HK-2 (cell line): ENCODE results near the gene INPPL1.
A peak's percentile ranks its signal among the peaks of the same experiment; 100 is the strongest.

Experiments
- DNase-seq: peaks from one replicate; pipeline ENCODE4 v3.0.0-alpha.2; 2018; ENCODE audit not compliant: unreplicated experiment

INPPL1 gene

DNA sequence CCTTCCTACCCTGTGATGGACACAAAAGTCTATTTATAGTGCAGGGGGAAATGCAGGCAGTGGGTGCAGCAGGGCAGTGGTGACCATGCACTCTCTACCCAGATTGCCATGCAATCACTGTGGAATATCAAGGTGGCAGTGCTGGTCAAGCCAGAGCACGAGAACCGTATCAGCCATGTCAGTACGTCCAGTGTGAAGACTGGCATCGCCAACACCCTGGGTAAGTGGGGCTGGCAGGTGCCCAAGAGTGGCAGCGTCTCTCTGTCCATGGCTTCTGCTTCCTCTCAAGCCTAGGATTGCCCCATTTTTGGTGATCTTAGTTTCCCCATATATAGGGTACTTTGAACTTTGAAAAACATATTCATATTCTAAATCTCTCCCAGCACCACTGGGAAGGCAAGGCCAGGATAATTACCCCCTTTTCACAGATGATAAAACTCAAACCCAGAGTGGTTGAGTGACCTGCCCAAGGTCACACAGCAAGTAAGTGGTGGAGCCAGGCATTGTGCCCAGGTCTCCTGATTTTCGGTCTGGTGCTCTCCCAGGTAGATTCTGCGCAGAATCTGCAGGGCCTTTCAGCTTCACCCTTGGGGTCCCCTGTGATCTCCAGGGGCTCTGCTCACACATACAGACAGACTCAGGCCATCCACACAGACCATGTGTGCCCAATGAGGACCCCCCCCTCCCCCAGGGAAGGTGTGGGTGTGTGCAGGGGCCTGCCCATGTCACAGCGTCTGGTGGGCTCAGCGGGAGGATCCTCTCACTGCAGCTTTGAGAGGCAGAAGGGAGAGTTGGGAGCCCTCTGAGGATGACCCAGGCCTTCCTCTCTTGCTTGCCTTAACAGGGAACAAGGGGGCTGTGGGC lies 7.1 kb downstream of the INPPL1 start:
- no peak for DNase-seq

DNA sequence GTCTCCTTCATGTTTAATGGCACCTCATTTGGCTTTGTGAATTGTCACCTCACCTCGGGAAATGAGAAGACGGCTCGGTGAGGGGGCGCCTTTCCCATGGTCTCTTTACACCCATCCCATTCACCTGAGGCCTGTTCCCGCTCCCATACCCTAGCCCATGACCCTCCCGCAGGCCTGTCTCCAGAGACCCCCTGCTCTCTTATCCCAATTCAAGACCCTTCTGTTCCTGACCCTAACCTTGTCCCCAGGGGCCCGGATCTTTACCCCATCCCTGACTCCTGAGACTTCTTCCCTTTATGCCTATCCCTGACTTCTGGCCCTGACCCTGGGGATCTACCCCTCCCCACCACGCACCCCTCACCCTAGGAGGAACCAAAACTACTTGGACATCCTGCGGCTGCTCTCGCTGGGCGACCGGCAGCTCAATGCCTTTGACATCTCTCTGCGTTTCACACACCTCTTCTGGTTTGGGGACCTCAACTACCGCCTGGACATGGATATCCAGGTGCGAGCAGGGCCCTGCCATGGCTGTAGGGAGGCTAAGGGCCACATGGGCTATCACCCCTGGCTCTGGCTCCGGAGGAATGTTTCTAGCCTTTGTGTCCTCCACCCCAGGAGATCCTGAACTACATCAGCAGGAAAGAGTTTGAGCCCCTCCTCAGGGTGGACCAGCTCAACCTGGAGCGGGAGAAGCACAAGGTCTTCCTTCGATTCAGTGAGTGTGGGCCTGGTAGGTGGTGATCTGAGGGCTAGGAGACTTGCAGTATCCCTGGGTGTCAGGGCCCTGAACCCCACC lies 7.9 kb downstream of the INPPL1 start:
- DNase-seq: no peak

- no peak for DNase-seq
These were observed 8.6 kb downstream of the INPPL1 start for GRCh38 chr11:72233056-72233772.

GRCh38 chr11:72233773-72234513 lies 9.4 kb downstream of the INPPL1 start:
- DNase-seq: no peak

GRCh38 chr11:72234514-72234830 lies 9.9 kb downstream of the INPPL1 start:
- DNase-seq: no peak

DNA sequence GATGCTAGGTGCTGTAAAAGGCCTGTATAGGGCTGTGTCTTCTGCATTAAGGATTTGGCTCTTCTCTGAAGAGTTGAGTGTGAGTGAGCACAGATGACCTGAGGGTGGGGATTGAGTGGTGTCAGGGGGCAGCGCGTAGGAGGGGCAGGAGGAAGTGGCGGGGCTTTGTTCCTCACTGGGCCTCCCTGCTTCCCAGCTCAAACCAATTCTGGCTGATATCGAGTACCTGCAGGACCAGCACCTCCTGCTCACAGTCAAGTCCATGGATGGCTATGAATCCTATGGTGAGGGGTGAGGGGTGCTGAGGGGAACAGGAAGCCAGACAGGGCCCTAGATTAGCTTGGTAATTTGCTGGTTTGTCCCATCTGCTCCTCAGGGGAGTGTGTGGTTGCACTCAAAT lies 10.4 kb downstream of the INPPL1 start:
- DNase-seq: no peak

GRCh38 chr11:72235351-72236057 lies 10.9 kb downstream of the INPPL1 start:
- DNase-seq: no peak

DNA sequence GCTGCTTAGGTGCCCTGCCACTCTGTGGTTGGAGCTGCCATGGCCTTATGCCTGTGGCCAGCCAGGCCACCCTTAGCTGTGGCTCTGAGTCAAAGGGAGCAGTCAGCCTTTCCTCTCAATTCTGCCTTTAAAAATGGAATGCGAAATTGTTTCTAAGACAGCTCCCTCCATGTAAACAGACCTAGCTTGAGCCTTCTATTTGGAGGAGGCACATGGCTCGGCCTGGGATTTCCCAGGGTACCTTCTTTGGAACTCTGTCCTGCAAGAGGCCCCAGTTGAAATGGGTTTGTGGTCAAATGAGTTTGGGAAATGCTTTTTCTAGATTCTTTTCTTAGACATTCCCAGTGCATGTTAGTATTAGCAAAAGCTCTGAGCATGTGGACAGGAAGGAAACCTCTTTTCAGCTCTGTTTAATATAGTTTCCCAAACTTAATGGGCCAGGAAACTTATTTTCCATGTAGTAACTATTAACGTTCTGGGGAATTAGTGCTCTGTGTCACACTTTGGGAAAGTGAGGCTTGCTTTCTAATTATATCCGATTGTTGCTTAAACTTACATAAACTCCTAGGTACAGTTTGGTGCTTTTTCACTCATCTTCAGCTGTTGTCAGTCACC lies 11.6 kb downstream of the INPPL1 start:
- no peak for DNase-seq

DNA sequence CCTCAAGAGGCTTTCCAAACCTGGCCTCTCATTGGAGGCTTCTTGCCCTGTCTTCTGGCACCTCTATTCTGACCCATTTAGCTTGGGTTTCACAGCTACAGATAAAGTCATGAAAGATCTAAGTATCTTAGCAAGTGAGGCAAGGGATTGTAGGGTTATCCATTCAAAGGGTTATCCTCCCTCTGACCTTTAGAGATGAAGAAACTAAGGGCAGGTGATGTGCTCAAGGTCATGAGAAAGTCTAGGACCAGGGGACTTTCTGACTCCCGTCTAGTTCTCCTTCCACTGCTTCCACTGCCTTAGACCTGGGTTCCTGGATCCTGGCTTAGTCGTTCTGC lies 12.2 kb downstream of the INPPL1 start:
- DNase-seq: no peak

- no peak for DNase-seq
These were observed 12.8 kb downstream of the INPPL1 start for GRCh38 chr11:72237112-72237931.

GRCh38 chr11:72238040-72238450 lies 13.5 kb downstream of the INPPL1 start:
- DNase-seq: peak; percentile 41

GRCh38 chr11:72238492-72239312 lies 14.1 kb downstream of the INPPL1 start:
- DNase-seq: no peak

DNA sequence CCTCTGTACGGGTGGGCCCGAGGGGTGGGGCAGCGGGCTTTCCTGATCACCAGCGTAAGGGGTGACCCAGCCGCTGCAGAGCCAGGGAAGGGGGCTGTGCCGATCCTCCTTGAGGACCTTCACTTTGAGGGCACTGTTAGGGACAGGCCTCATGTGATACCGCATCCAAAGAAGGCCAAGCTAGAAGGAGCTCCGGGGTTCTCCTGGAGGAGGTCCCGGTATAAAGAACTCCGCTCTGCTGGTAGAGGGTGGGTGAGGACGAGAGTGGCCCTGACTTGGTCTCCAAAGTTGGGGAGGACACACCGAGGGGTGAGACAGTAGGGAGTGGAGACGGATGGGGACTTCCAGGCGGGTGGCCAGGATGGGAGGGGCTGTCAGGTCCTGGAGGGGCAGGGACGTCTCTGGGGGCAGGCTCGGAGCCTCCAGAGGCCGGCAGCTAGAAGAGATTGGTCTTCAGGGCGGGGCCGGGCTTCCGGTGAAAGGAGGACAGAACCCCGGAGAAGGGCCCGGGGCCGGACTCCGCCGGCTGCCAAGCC lies 14.8 kb downstream of the INPPL1 start:
- DNase-seq: peak; percentile 82

GRCh38 chr11:72239849-72240460 lies 15.4 kb downstream of the INPPL1 start:
- no peak for DNase-seq

DNA sequence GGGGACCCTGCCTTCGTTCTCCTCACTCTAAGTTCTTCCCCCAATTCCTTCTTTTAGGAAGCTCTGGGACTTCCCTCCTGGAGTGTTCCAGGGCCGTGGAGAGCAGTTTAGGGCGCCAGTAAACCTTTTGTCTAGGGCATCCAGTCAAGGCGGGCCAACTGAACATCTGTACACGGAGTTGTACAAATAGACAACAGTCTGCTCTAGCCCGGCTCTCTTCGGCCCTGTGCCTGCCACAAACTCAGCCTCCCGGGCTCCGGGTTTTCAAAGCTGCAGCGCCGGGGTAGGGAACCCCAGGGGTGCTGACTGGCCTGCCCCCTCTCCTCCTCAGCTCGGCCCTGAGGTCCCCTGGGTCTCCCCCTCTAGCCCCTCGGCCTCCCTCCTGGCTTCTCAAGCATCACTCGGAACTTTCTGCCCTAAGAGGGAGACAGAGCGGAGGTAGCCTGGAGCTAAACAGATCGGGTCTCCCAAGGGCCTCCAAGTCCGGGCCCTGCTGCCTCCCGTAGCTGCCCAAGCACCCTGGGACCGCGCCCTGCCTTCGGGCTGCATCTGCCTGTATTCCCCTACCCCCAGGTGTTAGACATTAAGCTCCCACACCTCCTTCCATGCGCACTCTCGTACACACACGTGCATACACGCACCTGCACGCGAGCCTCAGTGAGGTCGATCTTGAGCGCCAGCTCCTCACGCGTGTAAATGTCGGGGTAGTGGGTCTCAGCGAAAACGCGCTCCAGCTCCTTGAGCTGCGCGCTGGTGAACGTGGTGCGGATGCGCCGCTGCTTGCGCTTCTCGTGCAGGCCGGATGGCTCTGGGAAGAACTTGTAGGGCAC lies 16.1 kb downstream of the INPPL1 start:
- no peak for DNase-seq

DNA sequence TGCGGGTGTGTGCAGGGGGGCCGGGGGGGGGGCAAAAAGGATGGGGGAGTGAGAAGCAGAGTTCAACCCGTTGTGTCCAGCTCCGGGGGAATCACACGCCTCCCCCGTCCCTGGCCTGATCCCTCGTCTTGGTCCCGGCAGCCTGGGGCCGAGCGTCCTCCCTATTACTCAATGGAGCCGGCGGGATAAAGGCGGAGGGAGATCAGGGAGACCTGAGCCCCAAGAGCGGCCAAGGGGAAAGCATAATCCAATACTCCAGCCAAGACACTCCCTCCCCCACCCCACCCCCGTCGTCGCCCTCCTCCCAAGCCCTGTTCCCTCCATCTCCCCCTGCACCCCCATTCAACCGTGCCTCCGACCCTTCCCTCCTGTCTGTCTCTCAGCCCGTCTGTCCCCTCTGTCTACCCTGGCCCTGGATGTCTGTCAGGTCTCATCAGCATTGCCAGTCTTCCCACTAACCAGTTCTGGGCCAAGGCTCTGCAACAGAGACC lies 16.8 kb downstream of the INPPL1 start:
- DNase-seq: no peak

DNA sequence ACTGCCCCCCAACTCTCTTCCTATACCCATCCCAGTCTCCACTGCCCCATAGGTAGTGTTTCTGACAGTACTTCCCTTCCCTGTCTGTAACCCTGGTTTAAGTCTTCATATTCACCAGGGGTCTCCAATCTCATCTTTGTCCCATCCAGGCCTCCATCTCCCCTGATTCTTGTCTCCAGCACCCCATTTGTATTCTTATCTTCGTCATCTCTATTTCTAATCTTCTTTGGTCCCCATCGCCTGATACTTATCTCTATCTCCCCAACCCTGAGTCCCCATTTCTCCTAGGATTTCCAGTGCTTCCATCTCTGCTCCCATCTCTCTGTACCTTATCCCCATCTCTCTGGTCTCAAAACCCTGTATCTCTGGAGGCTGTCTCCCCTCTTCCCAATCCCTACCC lies 17.6 kb downstream of the INPPL1 start:
- DNase-seq: no peak
